Neural cell (in vitro differentiated cells): ENCODE results near the gene ACOT12. TPM values are rescaled to one million over a fixed set of nuclear protein-coding genes. Genes with fewer than 3 reads are reported as not detected.

ENCODE experiments used
- H2AFZ ChIP-seq: fragments of 200-600, 300-800 bp; sonication (generic), shearing (Covaris generic); 2 replicates; pipeline ENCODE4 v1.6.0; 2014; ENCODE audit warnings: low read depth, mild to moderate bottlenecking, antibody characterized with exemption, low read length, moderate library complexity
- H3F3A ChIP-seq: fragments of 200-600 bp; shearing (Covaris generic); 2 replicates; pipeline ENCODE4 v1.6.1; 2016; ENCODE audit warnings: mild to moderate bottlenecking, moderate library complexity, mixed read lengths, antibody characterized with exemption, low read length; ENCODE audit not compliant: insufficient read depth, poor library complexity, severe bottlenecking
- H3K27ac ChIP-seq: fragments of 200-600, 300-800 bp; sonication (generic), shearing (Covaris generic); 2 replicates; pipeline ENCODE4 v1.5.1; 2014; ENCODE audit warnings: mild to moderate bottlenecking, low read length, moderate library complexity
- H3K27me3 ChIP-seq: fragments of 300-800, 200-600 bp; sonication (generic), shearing (Covaris generic); 2 replicates; pipeline ENCODE4 v1.6.0; 2014; ENCODE audit warnings: mild to moderate bottlenecking, low read depth, low read length, moderate library complexity; ENCODE audit not compliant: insufficient read depth
- H3K36me3 ChIP-seq: fragments of 300-800, 200-600 bp; sonication (generic), shearing (Covaris generic); 2 replicates; pipeline ENCODE4 v1.5.1; 2014; ENCODE audit warnings: mild to moderate bottlenecking, antibody characterized with exemption, low read length, moderate library complexity; ENCODE audit not compliant: insufficient read depth
- H3K4me2 ChIP-seq: fragments of 300-800, 200-600 bp; sonication (generic), shearing (Covaris generic); 2 replicates; pipeline ENCODE4 v1.6.0; 2014; ENCODE audit warnings: mild to moderate bottlenecking, low read length
- H3K4me3 ChIP-seq: fragments of 300-800, 200-600 bp; sonication (generic), shearing (Covaris generic); 2 replicates; pipeline ENCODE4 v1.5.1; 2014; ENCODE audit warnings: mild to moderate bottlenecking, low read length, moderate library complexity
- H3K79me2 ChIP-seq: fragments of 200-600 bp; shearing (Covaris generic); replicated peaks from 2 replicates; pipeline ENCODE4 v1.6.0; 2014; ENCODE audit warnings: mild to moderate bottlenecking, low read length, moderate library complexity; ENCODE audit not compliant: insufficient read depth
- H3K9ac ChIP-seq: fragments of 300-800, 200-600 bp; sonication (generic), shearing (Covaris generic); 2 replicates; pipeline ENCODE4 v1.6.1; 2016; ENCODE audit warnings: mild to moderate bottlenecking, low read length, mixed read lengths
- H3K9me2 ChIP-seq: fragments of 200-600 bp; shearing (Covaris generic); 2 replicates; pipeline ENCODE4 v1.6.1; 2016; ENCODE audit warnings: mild to moderate bottlenecking, low read length, mixed read lengths; ENCODE audit not compliant: insufficient read depth
- H3K9me3 ChIP-seq: fragments of 200-600, 300-800 bp; sonication (generic), shearing (Covaris generic); 2 replicates; pipeline ENCODE4 v1.6.1; 2016; ENCODE audit warnings: mild to moderate bottlenecking, mixed run types, low read length, moderate library complexity, mixed read lengths
- H4K20me1 ChIP-seq: fragments of 200-600 bp; shearing (Covaris generic); 2 replicates; pipeline ENCODE4 v1.6.1; 2016; ENCODE audit warnings: mild to moderate bottlenecking, mixed run types; ENCODE audit not compliant: insufficient read depth
- EP300 ChIP-seq: fragments of 450-650 bp; conservative IDR thresholded peaks from 2 replicates; pipeline ENCODE4 v1.6.1; 2014; ENCODE audit warnings: antibody characterized with exemption, mild to moderate bottlenecking, moderate library complexity; ENCODE audit not compliant: poor library complexity, severe bottlenecking
- EZH2 ChIP-seq: fragments of 200-600, 300-800 bp; shearing (Covaris generic), sonication (generic); IDR thresholded peaks from 2 replicates; pipeline ENCODE4 v1.6.1; 2014; ENCODE audit warnings: antibody characterized with exemption, low read length, borderline replicate concordance, mild to moderate bottlenecking; ENCODE audit not compliant: insufficient read depth, poor library complexity, severe bottlenecking
- MXI1 ChIP-seq: fragments of 450-650 bp; conservative IDR thresholded peaks from 2 replicates; pipeline ENCODE4 v1.6.1; 2014; ENCODE audit warnings: antibody characterized with exemption, mild to moderate bottlenecking; ENCODE audit not compliant: poor library complexity, severe bottlenecking
- POLR2AphosphoS5 ChIP-seq: IDR thresholded peaks from 2 replicates; pipeline ENCODE4 v1.6.1; 2012
- RAD21 ChIP-seq: fragments of 450-650 bp; conservative IDR thresholded peaks from 2 replicates; pipeline ENCODE4 v1.6.1; 2014; ENCODE audit warnings: antibody characterized with exemption, mild to moderate bottlenecking, moderate library complexity
- SMC3 ChIP-seq: fragments of 450-650 bp; conservative IDR thresholded peaks from 2 replicates; pipeline ENCODE4 v1.6.1; 2014; ENCODE audit warnings: antibody characterized with exemption, mild to moderate bottlenecking, moderate library complexity; ENCODE audit not compliant: poor library complexity
- TAF1 ChIP-seq: IDR thresholded peaks from 2 replicates; pipeline ENCODE4 v1.6.1; 2012; ENCODE audit warnings: low read depth
- polyA plus RNA-seq: library from polyadenylated mRNA; depleted of rRNA; stranded (reverse); fragments of >200 nt; gene quantifications from 2 replicates; pipeline ENCODE4 v1.2.3, GENCODE V29; 2014
- TF ChIP-seq, protein P1 (sequence below): fragments of 450-650 bp; IDR thresholded peaks from 2 replicates; pipeline ENCODE4 v1.5.1; 2014; ENCODE audit warnings: antibody characterized with exemption, mild to moderate bottlenecking, moderate library complexity; ENCODE audit not compliant: poor library complexity, severe bottlenecking
- TF ChIP-seq, protein P2 (sequence below): IDR thresholded peaks from 2 replicates; pipeline ENCODE4 v1.6.1; 2012; ENCODE audit warnings: borderline replicate concordance

Gene ACOT12
- polyA plus RNA-seq, 1 donor from 2014 or later: 1.2 TPM

DNA sequence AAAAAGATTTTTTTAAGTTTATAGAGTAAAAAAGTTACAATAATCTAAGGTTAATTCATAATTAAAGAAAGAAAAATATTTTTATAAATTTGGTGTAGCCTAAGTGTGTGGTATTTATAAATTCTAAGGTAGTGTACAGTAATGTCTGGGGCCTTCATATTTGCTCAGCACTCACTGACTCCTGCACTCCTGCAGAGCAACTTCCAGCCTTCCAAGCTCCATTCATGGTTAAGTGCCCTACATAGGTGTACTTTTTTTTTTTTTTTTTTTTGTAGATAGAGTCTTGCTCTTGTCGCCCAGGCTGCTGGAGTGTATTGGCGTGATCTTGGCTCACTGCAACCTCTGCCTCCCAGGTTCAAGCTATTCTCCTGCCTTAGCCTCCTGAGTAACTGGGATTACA is 10.1 kb downstream of the ACOT12 start:
- no peak overlapping the region for H3K4me2 ChIP-seq
- no peak overlapping the region for H2AFZ ChIP-seq
- H3K9me2 ChIP-seq: no peaks in the 10 kb centered on the region
- H3K4me3 ChIP-seq: no peak overlapping the region
- H3K9me3 ChIP-seq: no peaks in the 10 kb centered on the region
- no peaks in the 10 kb centered on the region for H3K36me3 ChIP-seq
- no peaks in the 10 kb centered on the region for H4K20me1 ChIP-seq
- TF ChIP-seq TAF1: no peak
- TF ChIP-seq, protein P1, sequence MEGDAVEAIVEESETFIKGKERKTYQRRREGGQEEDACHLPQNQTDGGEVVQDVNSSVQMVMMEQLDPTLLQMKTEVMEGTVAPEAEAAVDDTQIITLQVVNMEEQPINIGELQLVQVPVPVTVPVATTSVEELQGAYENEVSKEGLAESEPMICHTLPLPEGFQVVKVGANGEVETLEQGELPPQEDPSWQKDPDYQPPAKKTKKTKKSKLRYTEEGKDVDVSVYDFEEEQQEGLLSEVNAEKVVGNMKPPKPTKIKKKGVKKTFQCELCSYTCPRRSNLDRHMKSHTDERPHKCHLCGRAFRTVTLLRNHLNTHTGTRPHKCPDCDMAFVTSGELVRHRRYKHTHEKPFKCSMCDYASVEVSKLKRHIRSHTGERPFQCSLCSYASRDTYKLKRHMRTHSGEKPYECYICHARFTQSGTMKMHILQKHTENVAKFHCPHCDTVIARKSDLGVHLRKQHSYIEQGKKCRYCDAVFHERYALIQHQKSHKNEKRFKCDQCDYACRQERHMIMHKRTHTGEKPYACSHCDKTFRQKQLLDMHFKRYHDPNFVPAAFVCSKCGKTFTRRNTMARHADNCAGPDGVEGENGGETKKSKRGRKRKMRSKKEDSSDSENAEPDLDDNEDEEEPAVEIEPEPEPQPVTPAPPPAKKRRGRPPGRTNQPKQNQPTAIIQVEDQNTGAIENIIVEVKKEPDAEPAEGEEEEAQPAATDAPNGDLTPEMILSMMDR: no peak
- TF ChIP-seq SMC3: no peak
- no peak for TF ChIP-seq MXI1
- TF ChIP-seq RAD21: no peak
- TF ChIP-seq EP300: no peak
- TF ChIP-seq, protein P2, sequence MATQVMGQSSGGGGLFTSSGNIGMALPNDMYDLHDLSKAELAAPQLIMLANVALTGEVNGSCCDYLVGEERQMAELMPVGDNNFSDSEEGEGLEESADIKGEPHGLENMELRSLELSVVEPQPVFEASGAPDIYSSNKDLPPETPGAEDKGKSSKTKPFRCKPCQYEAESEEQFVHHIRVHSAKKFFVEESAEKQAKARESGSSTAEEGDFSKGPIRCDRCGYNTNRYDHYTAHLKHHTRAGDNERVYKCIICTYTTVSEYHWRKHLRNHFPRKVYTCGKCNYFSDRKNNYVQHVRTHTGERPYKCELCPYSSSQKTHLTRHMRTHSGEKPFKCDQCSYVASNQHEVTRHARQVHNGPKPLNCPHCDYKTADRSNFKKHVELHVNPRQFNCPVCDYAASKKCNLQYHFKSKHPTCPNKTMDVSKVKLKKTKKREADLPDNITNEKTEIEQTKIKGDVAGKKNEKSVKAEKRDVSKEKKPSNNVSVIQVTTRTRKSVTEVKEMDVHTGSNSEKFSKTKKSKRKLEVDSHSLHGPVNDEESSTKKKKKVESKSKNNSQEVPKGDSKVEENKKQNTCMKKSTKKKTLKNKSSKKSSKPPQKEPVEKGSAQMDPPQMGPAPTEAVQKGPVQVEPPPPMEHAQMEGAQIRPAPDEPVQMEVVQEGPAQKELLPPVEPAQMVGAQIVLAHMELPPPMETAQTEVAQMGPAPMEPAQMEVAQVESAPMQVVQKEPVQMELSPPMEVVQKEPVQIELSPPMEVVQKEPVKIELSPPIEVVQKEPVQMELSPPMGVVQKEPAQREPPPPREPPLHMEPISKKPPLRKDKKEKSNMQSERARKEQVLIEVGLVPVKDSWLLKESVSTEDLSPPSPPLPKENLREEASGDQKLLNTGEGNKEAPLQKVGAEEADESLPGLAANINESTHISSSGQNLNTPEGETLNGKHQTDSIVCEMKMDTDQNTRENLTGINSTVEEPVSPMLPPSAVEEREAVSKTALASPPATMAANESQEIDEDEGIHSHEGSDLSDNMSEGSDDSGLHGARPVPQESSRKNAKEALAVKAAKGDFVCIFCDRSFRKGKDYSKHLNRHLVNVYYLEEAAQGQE: no peak
- TF ChIP-seq EZH2: no peak
- TF ChIP-seq POLR2AphosphoS5: no peak
- no peak overlapping the region for H3K27ac ChIP-seq
- H3K9ac ChIP-seq: no peak overlapping the region
- H3K27me3 ChIP-seq: no peaks in the 10 kb centered on the region
- no peaks in the 10 kb centered on the region for H3K79me2 ChIP-seq
- no peaks in the 10 kb centered on the region for H3F3A ChIP-seq

DNA sequence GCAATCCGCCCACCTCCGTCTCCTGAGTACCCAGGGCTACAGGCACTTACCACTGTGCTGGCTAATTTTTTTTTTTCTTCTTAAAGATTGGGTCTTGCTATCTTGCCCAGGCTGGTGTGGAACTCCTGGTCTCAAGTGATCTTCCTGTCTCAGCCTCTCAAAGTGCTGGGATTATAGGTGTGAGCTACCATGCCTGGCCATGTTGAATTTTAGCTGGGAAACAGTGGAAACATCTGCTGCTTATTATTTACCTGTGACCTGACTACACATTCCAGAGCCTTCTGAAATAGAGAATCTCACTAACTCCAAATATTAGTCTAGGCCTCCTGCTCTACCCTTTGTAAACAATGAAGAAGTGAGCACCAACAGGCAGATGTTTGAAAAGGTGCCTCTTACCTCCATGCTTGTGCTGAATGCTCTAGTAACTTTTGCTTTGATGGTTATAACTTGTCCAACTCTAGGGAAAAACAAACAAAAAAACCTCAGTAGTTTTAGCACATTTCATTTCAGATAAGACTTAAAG is 22.5 kb downstream of the ACOT12 start:
- H3K4me2 ChIP-seq: no peak overlapping the region
- no peak overlapping the region for H3K27ac ChIP-seq
- no peak overlapping the region for H3K9ac ChIP-seq
- H3K9me3 ChIP-seq: no peaks in the 10 kb centered on the region
- H3K79me2 ChIP-seq: no peaks in the 10 kb centered on the region
- H4K20me1 ChIP-seq: no peaks in the 10 kb centered on the region
- H3K4me3 ChIP-seq: no peak overlapping the region
- H3K9me2 ChIP-seq: no peaks in the 10 kb centered on the region
- H2AFZ ChIP-seq: no peak overlapping the region
- H3F3A ChIP-seq: no peaks in the 10 kb centered on the region
- TF ChIP-seq TAF1: no peak
- TF ChIP-seq, protein P1: no peak
- TF ChIP-seq, protein P2: no peak
- no peak for TF ChIP-seq EP300
- TF ChIP-seq EZH2: no peak
- no peak for TF ChIP-seq MXI1
- TF ChIP-seq RAD21: no peak
- no peak for TF ChIP-seq SMC3
- no peak for TF ChIP-seq POLR2AphosphoS5
- no peaks in the 10 kb centered on the region for H3K27me3 ChIP-seq
- no peaks in the 10 kb centered on the region for H3K36me3 ChIP-seq
